GM12878 (cell line): ENCODE measurements around the gene WDFY4. TPM values are rescaled to one million over a fixed set of nuclear protein-coding genes. Genes with fewer than 3 reads are reported as not detected.

Experiments used
- BRCA1 ChIP-seq: IDR thresholded peaks from 2 replicates; pipeline ENCODE4 v1.6.1; 2011; ENCODE audit warnings: low read depth, low read length, improper control_type of control experiment
- CBX3 ChIP-seq: fragments of 200-600 bp; sonication (generic); IDR thresholded peaks from 2 replicates; pipeline ENCODE4 v1.6.1; 2016; ENCODE audit warnings: low read depth, borderline replicate concordance
- CEBPB ChIP-seq, 2 experiments: fragments of 150-350 bp in 1 of 2; IDR thresholded peaks; 2 replicates each; pipeline ENCODE4 v1.6.1; 2012 to 2014; ENCODE audit warnings: low read depth in 2 of 2, low read length in 2 of 2, borderline replicate concordance in 1 of 2, inconsistent platforms in 1 of 2
- EZH2 ChIP-seq: IDR thresholded peaks from 2 replicates; pipeline ENCODE4 v1.6.1; 2012; ENCODE audit warnings: low read depth, mild to moderate bottlenecking, control low read depth, inconsistent platforms, low read length, borderline replicate concordance; ENCODE audit not compliant: control insufficient read depth
- FOXK2 ChIP-seq: fragments of 450-650 bp; IDR thresholded peaks from 2 replicates; pipeline ENCODE4 v1.6.1; 2017; ENCODE audit warnings: mild to moderate bottlenecking, moderate library complexity
- FOXM1 ChIP-seq: IDR thresholded peaks from 2 replicates; pipeline ENCODE4 v1.6.1; 2012; ENCODE audit warnings: low read depth, mild to moderate bottlenecking, inconsistent platforms, low read length, moderate library complexity
- HDAC2 ChIP-seq: fragments of 200-600 bp; sonication (generic); IDR thresholded peaks from 2 replicates; pipeline ENCODE4 v1.6.1; 2017
- MXI1 ChIP-seq: fragments of 150-350 bp; IDR thresholded peaks from 2 replicates; pipeline ENCODE4 v1.6.1; 2011; ENCODE audit warnings: low read depth, mild to moderate bottlenecking, inconsistent platforms, low read length, improper control_type of control experiment
- NBN ChIP-seq: fragments of 450-650 bp; IDR thresholded peaks from 2 replicates; pipeline ENCODE4 v1.6.1; 2016
- NFIC ChIP-seq: IDR thresholded peaks from 2 replicates; pipeline ENCODE4 v1.6.1; 2012; ENCODE audit warnings: low read depth, mild to moderate bottlenecking, inconsistent platforms, low read length, moderate library complexity
- POLR2A ChIP-seq: IDR thresholded peaks from 2 replicates; pipeline ENCODE4 v1.6.1; 2011; ENCODE audit warnings: low read depth, mild to moderate bottlenecking, low read length
- POU2F2 ChIP-seq: IDR thresholded peaks from 3 replicates; pipeline ENCODE4 v1.6.1; 2011; ENCODE audit warnings: low read depth, mild to moderate bottlenecking, low read length, borderline replicate concordance
- RAD21 ChIP-seq: IDR thresholded peaks from 2 replicates; pipeline ENCODE4 v1.6.1; 2011; ENCODE audit warnings: mild to moderate bottlenecking, low read depth, low read length, moderate library complexity; ENCODE audit not compliant: insufficient read depth
- RB1 ChIP-seq: fragments of 450-650 bp; formaldehyde crosslinking; IDR thresholded peaks from 2 replicates; pipeline ENCODE4 v1.6.1; 2017; ENCODE audit warnings: mild to moderate bottlenecking, borderline replicate concordance
- RFX5 ChIP-seq: IDR thresholded peaks from 2 replicates; pipeline ENCODE4 v1.6.1; 2011; ENCODE audit warnings: low read depth, low read length, improper control_type of control experiment
- SIX5 ChIP-seq: IDR thresholded peaks from 2 replicates; pipeline ENCODE4 v1.6.1; 2011; ENCODE audit warnings: mild to moderate bottlenecking, low read depth, low read length, moderate library complexity; ENCODE audit not compliant: severe bottlenecking
- SMARCA5 ChIP-seq: fragments of 450-650 bp; IDR thresholded peaks from 2 replicates; pipeline ENCODE4 v1.6.1; 2017; ENCODE audit warnings: mild to moderate bottlenecking
- SPI1 ChIP-seq: IDR thresholded peaks from 2 replicates; pipeline ENCODE4 v1.6.1; 2011; ENCODE audit warnings: low read depth, mild to moderate bottlenecking, low read length, moderate library complexity, borderline replicate concordance; ENCODE audit not compliant: insufficient read depth
- TCF12 ChIP-seq: IDR thresholded peaks from 2 replicates; pipeline ENCODE4 v1.6.1; 2011; ENCODE audit warnings: low read depth, mild to moderate bottlenecking, low read length
- WRNIP1 ChIP-seq: IDR thresholded peaks from 2 replicates; pipeline ENCODE4 v1.6.1; 2011; ENCODE audit warnings: low read depth, low read length, improper control_type of control experiment, borderline replicate concordance
- ZNF24 ChIP-seq: fragments of 450-650 bp; IDR thresholded peaks from 2 replicates; pipeline ENCODE4 v1.6.1; 2017; ENCODE audit warnings: antibody characterized with exemption, mild to moderate bottlenecking
- ZNF274 ChIP-seq: IDR thresholded peaks from one replicate; pipeline ENCODE4 v1.8.0; 2011; ENCODE audit not compliant: insufficient read length, insufficient read depth
- ZNF384 ChIP-seq: IDR thresholded peaks from 2 replicates; pipeline ENCODE4 v1.6.1; 2012; ENCODE audit warnings: low read depth, mild to moderate bottlenecking, low read length, improper control_type of control experiment, borderline replicate concordance
- polyA plus RNA-seq, 11 experiments: library from polyadenylated mRNA; depleted of rRNA in 4 of 11; unstranded in 6 of 11; stranded (reverse) in 5 of 11; fragments of >200 nt; fragmentation: Nextera tagmentation in 4 of 11; fragmentation: Illumina TruSeq in 1 of 11; extraction: Ambion mirVana in 4 of 11; extraction: Trizol in 1 of 11; gene quantifications; 1 replicate in 1 of 11; 2 replicates in 10 of 11; pipeline versions ENCODE4 v1.2.1 to v1.2.3, GENCODE V29; 2011 to 2016; ENCODE audit warnings: inconsistent platforms in 2 of 11, missing spikeins in 2 of 11, low read depth in 1 of 11
- total RNA-seq, 4 experiments: library from RNA; depleted of rRNA in 3 of 4; stranded (reverse); fragments of >200 nt in 3 of 4; fragmentation: Illumina TruSeq in 1 of 4; extraction: Trizol in 1 of 4; gene quantifications; 2 replicates each; pipeline versions ENCODE4 v1.2.1 to v1.2.3, GENCODE V29; 2013 to 2021
- TF ChIP-seq, protein P1 (sequence below): IDR thresholded peaks from 2 replicates; pipeline ENCODE4 v1.6.1; 2012; ENCODE audit warnings: low read depth, low read length, improper control_type of control experiment
- TF ChIP-seq, protein P2 (sequence below): IDR thresholded peaks from 2 replicates; pipeline ENCODE4 v1.6.1; 2012; ENCODE audit warnings: low read depth, low read length, improper control_type of control experiment
- TF ChIP-seq, protein P3 (sequence below): fragments of 450-650 bp; IDR thresholded peaks from 2 replicates; pipeline ENCODE4 v1.6.1; 2017; ENCODE audit warnings: mild to moderate bottlenecking, moderate library complexity
- TF ChIP-seq, protein P4 (sequence below): fragments of 450-650 bp; IDR thresholded peaks from 2 replicates; pipeline ENCODE4 v1.6.1; 2017; ENCODE audit warnings: low read depth, mild to moderate bottlenecking, moderate library complexity

Gene WDFY4
- total and polyA plus RNA-seq, 10 of the 15 experiments (the other 5 are each of a cell fraction or from before 2014, with no cell fraction given) = 13.5 to 132 (median 47.3) TPM

DNA sequence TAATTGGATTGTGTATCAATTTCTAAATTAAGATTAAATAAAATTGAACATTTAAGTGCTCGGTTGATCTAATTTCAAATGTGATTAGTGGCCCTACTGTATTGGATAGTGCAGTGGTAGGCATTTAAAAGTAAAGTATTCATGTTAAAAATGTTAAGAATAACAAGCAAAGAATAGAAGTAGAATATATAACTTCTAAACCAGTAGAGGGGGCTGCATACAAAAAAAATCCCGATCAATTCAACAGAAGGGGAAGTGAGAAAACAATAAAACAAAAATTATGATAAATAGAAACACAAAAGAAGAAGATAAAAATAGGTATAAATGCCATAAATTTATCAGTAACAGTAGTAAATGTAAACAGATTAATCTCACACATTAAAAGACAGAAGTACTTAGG, 24.9 kb upstream of the WDFY4 start (continued):
- TF ChIP-seq MXI1 (no peak), RFX5 (no peak), POU2F2 (no peak), RAD21 (peak; percentile 75), SMARCA5 (no peak), HDAC2 (no peak), SPI1 (peak; percentile 80; the same call in 1 of the 2 replicates), NBN (0 out of 2 replicates have a peak, but pooled peaks have one; percentile 66), POLR2A (no peak), BRCA1 (no peak), CEBPB (IDR thresholded peaks at IDR 0.05; ENCODE audit: borderline replicate concordance in 1 of 2, low read depth in 2 of 2, low read length in 2 of 2) (no peak), EZH2 (no peak), ZNF24 (no peak), WRNIP1 (no peak), FOXM1 (no peak), TCF12 (no peak), FOXK2 (no peak), SIX5 (no peak), NFIC (no peak), ZNF384 (no peak), RB1 (peak; percentile 37; the same call in 1 of the 2 replicates), CBX3 (no peak), ZNF274 (no peak)
- TF ChIP-seq, protein P1, sequence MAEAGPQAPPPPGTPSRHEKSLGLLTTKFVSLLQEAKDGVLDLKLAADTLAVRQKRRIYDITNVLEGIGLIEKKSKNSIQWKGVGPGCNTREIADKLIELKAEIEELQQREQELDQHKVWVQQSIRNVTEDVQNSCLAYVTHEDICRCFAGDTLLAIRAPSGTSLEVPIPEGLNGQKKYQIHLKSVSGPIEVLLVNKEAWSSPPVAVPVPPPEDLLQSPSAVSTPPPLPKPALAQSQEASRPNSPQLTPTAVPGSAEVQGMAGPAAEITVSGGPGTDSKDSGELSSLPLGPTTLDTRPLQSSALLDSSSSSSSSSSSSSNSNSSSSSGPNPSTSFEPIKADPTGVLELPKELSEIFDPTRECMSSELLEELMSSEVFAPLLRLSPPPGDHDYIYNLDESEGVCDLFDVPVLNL = no peak
- TF ChIP-seq, protein P2, sequence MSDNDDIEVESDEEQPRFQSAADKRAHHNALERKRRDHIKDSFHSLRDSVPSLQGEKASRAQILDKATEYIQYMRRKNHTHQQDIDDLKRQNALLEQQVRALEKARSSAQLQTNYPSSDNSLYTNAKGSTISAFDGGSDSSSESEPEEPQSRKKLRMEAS = no peak
- TF ChIP-seq, protein P3, sequence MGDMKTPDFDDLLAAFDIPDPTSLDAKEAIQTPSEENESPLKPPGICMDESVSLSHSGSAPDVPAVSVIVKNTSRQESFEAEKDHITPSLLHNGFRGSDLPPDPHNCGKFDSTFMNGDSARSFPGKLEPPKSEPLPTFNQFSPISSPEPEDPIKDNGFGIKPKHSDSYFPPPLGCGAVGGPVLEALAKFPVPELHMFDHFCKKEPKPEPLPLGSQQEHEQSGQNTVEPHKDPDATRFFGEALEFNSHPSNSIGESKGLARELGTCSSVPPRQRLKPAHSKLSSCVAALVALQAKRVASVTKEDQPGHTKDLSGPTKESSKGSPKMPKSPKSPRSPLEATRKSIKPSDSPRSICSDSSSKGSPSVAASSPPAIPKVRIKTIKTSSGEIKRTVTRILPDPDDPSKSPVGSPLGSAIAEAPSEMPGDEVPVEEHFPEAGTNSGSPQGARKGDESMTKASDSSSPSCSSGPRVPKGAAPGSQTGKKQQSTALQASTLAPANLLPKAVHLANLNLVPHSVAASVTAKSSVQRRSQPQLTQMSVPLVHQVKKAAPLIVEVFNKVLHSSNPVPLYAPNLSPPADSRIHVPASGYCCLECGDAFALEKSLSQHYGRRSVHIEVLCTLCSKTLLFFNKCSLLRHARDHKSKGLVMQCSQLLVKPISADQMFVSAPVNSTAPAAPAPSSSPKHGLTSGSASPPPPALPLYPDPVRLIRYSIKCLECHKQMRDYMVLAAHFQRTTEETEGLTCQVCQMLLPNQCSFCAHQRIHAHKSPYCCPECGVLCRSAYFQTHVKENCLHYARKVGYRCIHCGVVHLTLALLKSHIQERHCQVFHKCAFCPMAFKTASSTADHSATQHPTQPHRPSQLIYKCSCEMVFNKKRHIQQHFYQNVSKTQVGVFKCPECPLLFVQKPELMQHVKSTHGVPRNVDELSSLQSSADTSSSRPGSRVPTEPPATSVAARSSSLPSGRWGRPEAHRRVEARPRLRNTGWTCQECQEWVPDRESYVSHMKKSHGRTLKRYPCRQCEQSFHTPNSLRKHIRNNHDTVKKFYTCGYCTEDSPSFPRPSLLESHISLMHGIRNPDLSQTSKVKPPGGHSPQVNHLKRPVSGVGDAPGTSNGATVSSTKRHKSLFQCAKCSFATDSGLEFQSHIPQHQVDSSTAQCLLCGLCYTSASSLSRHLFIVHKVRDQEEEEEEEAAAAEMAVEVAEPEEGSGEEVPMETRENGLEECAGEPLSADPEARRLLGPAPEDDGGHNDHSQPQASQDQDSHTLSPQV = 0 out of 2 replicates have a peak, but pooled peaks have one; percentile 16
- TF ChIP-seq, protein P4, sequence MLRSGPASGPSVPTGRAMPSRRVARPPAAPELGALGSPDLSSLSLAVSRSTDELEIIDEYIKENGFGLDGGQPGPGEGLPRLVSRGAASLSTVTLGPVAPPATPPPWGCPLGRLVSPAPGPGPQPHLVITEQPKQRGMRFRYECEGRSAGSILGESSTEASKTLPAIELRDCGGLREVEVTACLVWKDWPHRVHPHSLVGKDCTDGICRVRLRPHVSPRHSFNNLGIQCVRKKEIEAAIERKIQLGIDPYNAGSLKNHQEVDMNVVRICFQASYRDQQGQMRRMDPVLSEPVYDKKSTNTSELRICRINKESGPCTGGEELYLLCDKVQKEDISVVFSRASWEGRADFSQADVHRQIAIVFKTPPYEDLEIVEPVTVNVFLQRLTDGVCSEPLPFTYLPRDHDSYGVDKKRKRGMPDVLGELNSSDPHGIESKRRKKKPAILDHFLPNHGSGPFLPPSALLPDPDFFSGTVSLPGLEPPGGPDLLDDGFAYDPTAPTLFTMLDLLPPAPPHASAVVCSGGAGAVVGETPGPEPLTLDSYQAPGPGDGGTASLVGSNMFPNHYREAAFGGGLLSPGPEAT = no peak
